ENCODE data around the gene STKLD1. TPM values are rescaled to one million over a fixed set of nuclear protein-coding genes. Genes with fewer than 3 reads are reported as not detected.

The STKLD1 gene
- total and polyA plus RNA-seq, 2 donors (not counting 1 experiment from before 2014, with no cell fraction given): 0.18 to 1.1 TPM

DNA sequence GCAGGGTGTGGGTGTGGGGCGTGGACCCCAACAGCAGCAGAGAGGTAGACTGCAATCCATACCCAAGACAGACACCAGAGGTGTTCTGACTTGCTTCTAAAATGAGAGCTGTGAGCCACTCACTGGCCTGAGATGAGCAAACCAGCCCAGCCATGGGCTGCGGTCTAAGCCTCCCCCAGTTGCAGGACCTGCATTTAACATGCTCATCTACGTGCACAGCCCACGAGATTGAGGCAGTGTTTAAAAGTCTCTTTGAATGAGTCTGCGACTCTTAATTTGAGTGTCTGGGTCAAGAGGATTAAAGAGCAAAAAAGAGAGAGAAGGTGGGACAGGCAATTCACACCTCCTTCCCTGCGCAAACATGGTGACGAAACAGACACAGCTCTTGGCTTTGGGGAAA, 6.2 kb upstream of the STKLD1 start:
- H3K9me3 Mint-ChIP-seq (ENCODE audit: insufficient read depth): no peaks in the 10 kb centered on the region
- CTCF ChIA-PET: no interaction called here
- no peak overlapping the region for H3K27ac Mint-ChIP-seq
- TF ChIP-seq EZH2 (IDR thresholded peaks at IDR 0.05; ENCODE audit: borderline replicate concordance, insufficient read depth, low read depth, low read length, poor library complexity, severe bottlenecking) (no peak), CTCF (IDR thresholded peaks at IDR 0.05) (no peak)
- WGBS (ENCODE audit: insufficient coverage): 88% methylated on average over 5 of the region's 7 CpGs
- Histone ChIP-seq H3K4me1 (ENCODE audit: control insufficient read depth in 2 of 2, insufficient read depth in 2 of 2, low read length in 2 of 2) (peaks cover 31 to 47% of the 10 kb centered on the region in 2 donors), H3K9ac (ENCODE audit: low read length) (no peak overlapping the region), H4K20me1 (ENCODE audit: control insufficient read depth, insufficient read depth, low read length, poor library complexity, severe bottlenecking) (peaks cover 98% of the 10 kb centered on the region), H3K4me3 (ENCODE audit: control extremely low read depth in 1 of 5, extremely low read depth in 1 of 5, insufficient read depth in 1 of 5, low read depth in 2 of 5, low read length in 4 of 5) (no peak overlapping the region), H3K27ac (ENCODE audit: low read length in 2 of 2) (no peak overlapping the region), H2AFZ (ENCODE audit: insufficient read depth, low read depth, low read length, poor library complexity, severe bottlenecking) (no peak overlapping the region), H3K36me3 (replicated peaks in 1 of 2; ENCODE audit: control extremely low read depth in 1 of 2, control insufficient read depth in 1 of 2, extremely low read depth in 1 of 2, insufficient read depth in 2 of 2, low read length in 1 of 2) (peaks cover 0 to 56% of the 10 kb centered on the region in 2 experiments), H3K4me2 (replicated peaks; ENCODE audit: low read depth, low read length, poor library complexity, severe bottlenecking) (no peak overlapping the region), H3K9me3 (ENCODE audit: control extremely low read depth in 1 of 3, control insufficient read depth in 2 of 3, insufficient read depth in 1 of 3, low read length in 2 of 3) (no peaks in the 10 kb centered on the region), H3K79me2 (ENCODE audit: control insufficient read depth, insufficient read depth, low read length) (peaks cover 94% of the 10 kb centered on the region), H3K27me3 (replicated peaks in 1 of 4; ENCODE audit: control extremely low read depth in 1 of 4, control insufficient read depth in 3 of 4, insufficient read depth in 4 of 4, low read length in 3 of 4) (no peaks in the 10 kb centered on the region)
- POLR2A ChIA-PET: no interaction called here
- H3K4me3 Mint-ChIP-seq: no peak overlapping the region
- intact Hi-C loops (cut with micrococcal nuclease): no loop called here
- H3K27me3 Mint-ChIP-seq: no peaks in the 10 kb centered on the region
- peaks cover 55% of the 10 kb centered on the region for H3K4me1 Mint-ChIP-seq
- DNase-seq (no peak), ATAC-seq (ENCODE audit: low read depth) (no peak)

DNA sequence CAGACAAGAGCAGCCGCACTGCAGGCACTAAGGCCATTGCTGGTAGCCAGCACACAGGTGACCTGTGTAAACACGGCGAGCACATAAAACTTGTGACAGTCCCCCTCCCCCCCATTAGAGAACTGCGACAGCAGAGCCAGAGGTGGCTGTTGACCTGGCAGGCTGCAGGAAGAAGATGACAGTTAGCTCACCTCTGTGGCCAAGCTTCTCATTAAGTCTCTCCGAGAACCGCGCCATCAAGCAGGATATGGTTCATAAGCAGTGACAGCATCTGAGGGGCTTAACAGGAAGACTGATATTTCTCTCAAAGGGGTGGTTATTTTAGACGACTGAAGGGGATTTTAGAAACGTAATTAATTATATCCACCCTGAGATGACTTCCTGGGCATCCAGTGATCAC, 5.5 kb upstream of the STKLD1 start:
- Histone ChIP-seq H3K9ac (ENCODE audit: low read length) (no peak overlapping the region), H3K36me3 (replicated peaks in 1 of 2; ENCODE audit: control extremely low read depth in 1 of 2, control insufficient read depth in 1 of 2, extremely low read depth in 1 of 2, insufficient read depth in 2 of 2, low read length in 1 of 2) (peaks cover 0 to 48% of the 10 kb centered on the region in 2 experiments), H3K27me3 (replicated peaks in 1 of 4; ENCODE audit: control extremely low read depth in 1 of 4, control insufficient read depth in 3 of 4, insufficient read depth in 4 of 4, low read length in 3 of 4) (no peaks in the 10 kb centered on the region), H2AFZ (ENCODE audit: insufficient read depth, low read depth, low read length, poor library complexity, severe bottlenecking) (no peak overlapping the region), H3K9me3 (ENCODE audit: control extremely low read depth in 1 of 3, control insufficient read depth in 2 of 3, insufficient read depth in 1 of 3, low read length in 2 of 3) (no peaks in the 10 kb centered on the region), H3K27ac (ENCODE audit: low read length in 2 of 2) (peak overlapping the region in 1 of 2 donors; percentile 51), H3K79me2 (ENCODE audit: control insufficient read depth, insufficient read depth, low read length) (peaks cover 100% of the 10 kb centered on the region), H4K20me1 (ENCODE audit: control insufficient read depth, insufficient read depth, low read length, poor library complexity, severe bottlenecking) (peaks cover 98% of the 10 kb centered on the region), H3K4me1 (ENCODE audit: control insufficient read depth in 2 of 2, insufficient read depth in 2 of 2, low read length in 2 of 2) (peaks cover 33 to 52% of the 10 kb centered on the region in 2 donors), H3K4me2 (replicated peaks; ENCODE audit: low read depth, low read length, poor library complexity, severe bottlenecking) (peak overlapping the region; percentile 41), H3K4me3 (ENCODE audit: control extremely low read depth in 1 of 5, extremely low read depth in 1 of 5, insufficient read depth in 1 of 5, low read depth in 2 of 5, low read length in 4 of 5) (no peak overlapping the region)
- intact Hi-C loops (cut with micrococcal nuclease): no loop called here
- peaks cover 57% of the 10 kb centered on the region for H3K4me1 Mint-ChIP-seq
- WGBS (ENCODE audit: insufficient coverage): 69% methylated on average over 5 of the region's 9 CpGs
- CTCF ChIA-PET: interaction anchor here (1.0 to 2.5 kb wide), 3 partner anchors 14 to 184 kb away, joined by 3 to 11 read pairs (median 7); partner anchors contain the start of genes SURF1 and SURF2
- no peaks in the 10 kb centered on the region for H3K27me3 Mint-ChIP-seq
- ATAC-seq (ENCODE audit: low read depth): no peak
- peak overlapping the region; percentile 22 for H3K27ac Mint-ChIP-seq
- no peak for TF ChIP-seq EZH2 (IDR thresholded peaks at IDR 0.05; ENCODE audit: borderline replicate concordance, insufficient read depth, low read depth, low read length, poor library complexity, severe bottlenecking)
- TF ChIP-seq CTCF (IDR thresholded peaks at IDR 0.05): no peak
- POLR2A ChIA-PET: no interaction called here
- DNase-seq: no peak
- H3K9me3 Mint-ChIP-seq (ENCODE audit: insufficient read depth): no peaks in the 10 kb centered on the region
- H3K4me3 Mint-ChIP-seq: peak overlapping the region; percentile 18
